ENCODE results near the gene PLEKHG7.

Gene PLEKHG7

DNA sequence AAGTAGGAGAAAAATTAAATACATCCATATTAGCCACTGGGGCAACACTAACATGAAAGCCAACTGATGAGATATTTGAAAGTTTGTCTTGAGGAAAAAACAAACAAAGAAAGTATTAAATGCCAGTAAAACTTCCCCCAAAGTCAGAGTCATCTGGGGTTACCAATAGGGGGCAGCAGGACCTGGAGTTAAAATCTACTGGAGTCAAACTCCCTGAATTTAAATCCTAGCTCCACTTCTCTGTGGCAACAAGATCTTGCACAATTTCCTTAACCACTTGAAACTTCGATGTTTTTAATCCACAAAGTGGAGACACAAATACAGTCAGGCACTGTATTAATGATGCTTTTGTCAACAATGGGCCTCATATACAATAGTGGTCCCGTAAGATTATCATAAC lies 14.4 kb downstream of the PLEKHG7 start:
- no peak overlapping the region for H2AFZ ChIP-seq (ENCODE audit: low read depth, low read length)
- no peak overlapping the region for H3K4me3 ChIP-seq (ENCODE audit: low read length)
- TF ChIP-seq, protein P1, sequence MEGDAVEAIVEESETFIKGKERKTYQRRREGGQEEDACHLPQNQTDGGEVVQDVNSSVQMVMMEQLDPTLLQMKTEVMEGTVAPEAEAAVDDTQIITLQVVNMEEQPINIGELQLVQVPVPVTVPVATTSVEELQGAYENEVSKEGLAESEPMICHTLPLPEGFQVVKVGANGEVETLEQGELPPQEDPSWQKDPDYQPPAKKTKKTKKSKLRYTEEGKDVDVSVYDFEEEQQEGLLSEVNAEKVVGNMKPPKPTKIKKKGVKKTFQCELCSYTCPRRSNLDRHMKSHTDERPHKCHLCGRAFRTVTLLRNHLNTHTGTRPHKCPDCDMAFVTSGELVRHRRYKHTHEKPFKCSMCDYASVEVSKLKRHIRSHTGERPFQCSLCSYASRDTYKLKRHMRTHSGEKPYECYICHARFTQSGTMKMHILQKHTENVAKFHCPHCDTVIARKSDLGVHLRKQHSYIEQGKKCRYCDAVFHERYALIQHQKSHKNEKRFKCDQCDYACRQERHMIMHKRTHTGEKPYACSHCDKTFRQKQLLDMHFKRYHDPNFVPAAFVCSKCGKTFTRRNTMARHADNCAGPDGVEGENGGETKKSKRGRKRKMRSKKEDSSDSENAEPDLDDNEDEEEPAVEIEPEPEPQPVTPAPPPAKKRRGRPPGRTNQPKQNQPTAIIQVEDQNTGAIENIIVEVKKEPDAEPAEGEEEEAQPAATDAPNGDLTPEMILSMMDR (IDR thresholded peaks at IDR 0.05; ENCODE audit: low read depth, low read length): peak; percentile 56
- no peak for TF ChIP-seq EZH2phosphoT487 (IDR thresholded peaks at IDR 0.05; ENCODE audit: low read depth)
- H3K27ac ChIP-seq (ENCODE audit: low read length): no peak overlapping the region
- no peaks in the 10 kb centered on the region for H3K27me3 ChIP-seq (ENCODE audit: low read depth, low read length)
- H3K4me1 ChIP-seq (ENCODE audit: low read length): no peaks in the 10 kb centered on the region
- no peak overlapping the region for H3K4me2 ChIP-seq (ENCODE audit: low read length)
- H3K9me3 ChIP-seq (ENCODE audit: insufficient read depth, low read length): no peaks in the 10 kb centered on the region
- no peaks in the 10 kb centered on the region for H3K79me2 ChIP-seq (ENCODE audit: low read length)
- no peak overlapping the region for H3K9ac ChIP-seq (ENCODE audit: low read length)
- H4K20me1 ChIP-seq (ENCODE audit: insufficient read depth, low read length): no peaks in the 10 kb centered on the region
- no peaks in the 10 kb centered on the region for H3K36me3 ChIP-seq (replicated peaks; ENCODE audit: low read depth, low read length)

DNA sequence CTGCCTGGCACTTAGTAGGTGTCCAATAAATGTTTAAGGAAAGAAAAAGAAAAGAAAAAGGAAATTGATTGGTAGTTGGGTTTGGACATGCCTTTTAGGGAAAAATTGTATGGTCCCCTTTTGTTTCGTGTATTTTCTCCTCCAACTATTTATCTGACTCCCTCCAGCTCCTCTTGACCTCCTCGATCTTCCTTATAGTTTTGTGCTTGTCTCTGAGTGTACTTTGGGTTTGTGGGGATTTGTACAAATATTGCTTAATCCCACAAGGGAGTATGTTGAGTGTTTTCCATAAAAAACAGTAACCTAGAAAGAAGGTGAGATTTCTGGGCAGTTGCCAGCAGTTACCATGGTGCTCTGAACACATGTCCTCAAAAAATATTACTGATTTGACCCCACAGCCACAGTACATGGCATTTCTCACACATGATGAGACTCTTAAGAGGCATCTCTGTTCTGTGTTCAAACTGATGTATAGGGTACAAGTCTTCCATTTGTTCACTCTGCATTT lies 15.7 kb downstream of the PLEKHG7 start:
- no peaks in the 10 kb centered on the region for H3K36me3 ChIP-seq (replicated peaks; ENCODE audit: low read depth, low read length)
- no peak for TF ChIP-seq EZH2phosphoT487 (IDR thresholded peaks at IDR 0.05; ENCODE audit: low read depth)
- TF ChIP-seq, protein P1 (IDR thresholded peaks at IDR 0.05; ENCODE audit: low read depth, low read length): no peak
- no peak overlapping the region for H2AFZ ChIP-seq (ENCODE audit: low read depth, low read length)
- no peak overlapping the region for H3K27ac ChIP-seq (ENCODE audit: low read length)
- H3K4me1 ChIP-seq (ENCODE audit: low read length): no peaks in the 10 kb centered on the region
- no peaks in the 10 kb centered on the region for H3K27me3 ChIP-seq (ENCODE audit: low read depth, low read length)
- no peaks in the 10 kb centered on the region for H3K9me3 ChIP-seq (ENCODE audit: insufficient read depth, low read length)
- H3K4me2 ChIP-seq (ENCODE audit: low read length): no peak overlapping the region
- H3K79me2 ChIP-seq (ENCODE audit: low read length): no peaks in the 10 kb centered on the region
- no peak overlapping the region for H3K4me3 ChIP-seq (ENCODE audit: low read length)
- no peaks in the 10 kb centered on the region for H4K20me1 ChIP-seq (ENCODE audit: insufficient read depth, low read length)
- no peak overlapping the region for H3K9ac ChIP-seq (ENCODE audit: low read length)

DNA sequence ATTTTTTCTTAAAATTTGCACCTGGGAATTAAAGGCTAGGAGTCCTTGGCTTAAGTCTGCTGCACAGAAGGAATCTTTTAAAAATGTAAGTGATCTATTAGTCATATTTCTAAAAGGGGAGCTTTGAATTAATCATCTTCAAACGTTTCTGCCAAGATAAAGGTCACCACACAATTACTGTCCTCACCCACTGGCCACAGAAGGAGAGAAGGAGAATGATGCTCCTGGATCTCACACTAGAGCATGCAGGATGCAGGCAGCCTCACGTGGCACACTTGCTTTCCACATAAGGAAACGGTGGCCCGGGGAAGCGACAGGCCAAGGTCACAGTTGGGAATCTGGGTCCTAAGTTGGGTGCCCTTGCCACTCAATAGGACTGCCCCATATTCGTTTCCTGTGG lies 16.9 kb downstream of the PLEKHG7 start:
- H3K4me3 ChIP-seq (ENCODE audit: low read length): no peak overlapping the region
- H3K27ac ChIP-seq (ENCODE audit: low read length): no peak overlapping the region
- no peak overlapping the region for H3K9ac ChIP-seq (ENCODE audit: low read length)
- no peaks in the 10 kb centered on the region for H4K20me1 ChIP-seq (ENCODE audit: insufficient read depth, low read length)
- H3K79me2 ChIP-seq (ENCODE audit: low read length): no peaks in the 10 kb centered on the region
- H3K27me3 ChIP-seq (ENCODE audit: low read depth, low read length): no peaks in the 10 kb centered on the region
- no peaks in the 10 kb centered on the region for H3K9me3 ChIP-seq (ENCODE audit: insufficient read depth, low read length)
- no peak for TF ChIP-seq EZH2phosphoT487 (IDR thresholded peaks at IDR 0.05; ENCODE audit: low read depth)
- TF ChIP-seq, protein P1 (IDR thresholded peaks at IDR 0.05; ENCODE audit: low read depth, low read length): no peak
- H3K36me3 ChIP-seq (replicated peaks; ENCODE audit: low read depth, low read length): peaks cover under 1% of the 10 kb centered on the region
- H3K4me2 ChIP-seq (ENCODE audit: low read length): no peak overlapping the region
- no peak overlapping the region for H2AFZ ChIP-seq (ENCODE audit: low read depth, low read length)
- H3K4me1 ChIP-seq (ENCODE audit: low read length): no peaks in the 10 kb centered on the region

DNA sequence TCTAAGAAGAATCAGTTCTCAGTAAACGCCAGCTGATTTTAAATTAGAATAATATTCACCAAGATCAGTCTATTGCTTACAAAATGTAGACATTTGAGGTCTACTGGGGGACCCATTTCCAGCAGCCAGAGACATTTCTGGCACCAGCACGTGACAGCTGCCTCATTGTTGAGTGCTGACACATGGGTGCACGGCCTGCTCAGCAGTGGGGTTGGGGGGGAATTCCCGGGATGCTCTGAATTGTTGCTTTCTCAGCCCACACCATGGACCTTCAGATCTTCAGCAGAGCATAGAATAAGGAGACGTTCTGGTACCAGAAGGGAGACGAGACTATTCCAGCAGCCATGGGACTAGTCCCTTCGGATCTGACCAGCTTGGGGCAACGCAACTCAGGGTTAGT lies 18.3 kb downstream of the PLEKHG7 start:
- Histone ChIP-seq H3K36me3 (replicated peaks; ENCODE audit: low read depth, low read length) (peaks cover 6% of the 10 kb centered on the region), H3K27me3 (ENCODE audit: low read depth, low read length) (no peaks in the 10 kb centered on the region), H3K4me2 (ENCODE audit: low read length) (no peak overlapping the region), H3K4me3 (ENCODE audit: low read length) (no peak overlapping the region), H3K79me2 (ENCODE audit: low read length) (no peaks in the 10 kb centered on the region), H3K9ac (ENCODE audit: low read length) (no peak overlapping the region), H2AFZ (ENCODE audit: low read depth, low read length) (no peak overlapping the region), H4K20me1 (ENCODE audit: insufficient read depth, low read length) (no peaks in the 10 kb centered on the region), H3K27ac (ENCODE audit: low read length) (no peak overlapping the region), H3K4me1 (ENCODE audit: low read length) (no peaks in the 10 kb centered on the region), H3K9me3 (ENCODE audit: insufficient read depth, low read length) (no peaks in the 10 kb centered on the region)
- no peak for TF ChIP-seq EZH2phosphoT487 (IDR thresholded peaks at IDR 0.05; ENCODE audit: low read depth)
- TF ChIP-seq, protein P1 (IDR thresholded peaks at IDR 0.05; ENCODE audit: low read depth, low read length): no peak
